Fibroblast of upper back skin (primary cell): ENCODE results near the gene RBMS2.

ENCODE experiments used
- DNase-seq: peaks from one replicate; pipeline ENCODE4 v3.0.0-alpha.2; 2013

The RBMS2 gene

GRCh38 chr12:56632701-56633467, 111.3 kb downstream of the RBMS2 start:
- DNase-seq, result no peak

GRCh38 chr12:56633468-56634241, 112.0 kb downstream of the RBMS2 start:
- no peak for DNase-seq

- no peak for DNase-seq
These were observed 112.7 kb downstream of the RBMS2 start for GRCh38 chr12:56634242-56634836.

GRCh38 chr12:56634837-56635791, 113.5 kb downstream of the RBMS2 start:
- peak; percentile 86 for DNase-seq

- DNase-seq, result peak; percentile 81
These were observed 114.4 kb downstream of the RBMS2 start for GRCh38 chr12:56635806-56636674.

GRCh38 chr12:56636675-56637540, 115.3 kb downstream of the RBMS2 start:
- DNase-seq, result peak; percentile 100

- DNase-seq, result no peak
These were observed 116.0 kb downstream of the RBMS2 start for GRCh38 chr12:56637621-56638020.

- no peak for DNase-seq
These were observed 119.6 kb downstream of the RBMS2 start for GRCh38 chr12:56641219-56641618.

GRCh38 chr12:56644654-56645053, 123.0 kb downstream of the RBMS2 start:
- DNase-seq, result no peak

- no peak for DNase-seq
These were observed 123.6 kb downstream of the RBMS2 start for GRCh38 chr12:56645201-56645716.
